Suprapubic skin (tissue), 4 donors: Measurements from ENCODE around the gene SCML2. TPM values are rescaled to one million over a fixed set of nuclear protein-coding genes. Genes with fewer than 3 reads are reported as not detected.

Experiments
- DNase-seq, 2 donors: peaks; one replicate each; pipeline ENCODE4 v3.0.0-alpha.2; 2019; ENCODE audit warnings: low spot score in 2 of 2
- H3K27ac ChIP-seq: fragments of 200-600 bp; sonication (generic); one replicate; pipeline ENCODE4 v1.5.1; 2019
- H3K27me3 ChIP-seq: fragments of 200-600 bp; sonication (generic); one replicate; pipeline ENCODE4 v1.5.1; 2019
- H3K36me3 ChIP-seq: fragments of 200-600 bp; sonication (generic); one replicate; pipeline ENCODE4 v1.5.1; 2019
- H3K4me1 ChIP-seq: fragments of 200-600 bp; sonication (generic); one replicate; pipeline ENCODE4 v1.5.1; 2019
- H3K4me3 ChIP-seq: fragments of 200-600 bp; sonication (generic); one replicate; pipeline ENCODE4 v1.5.1; 2019; ENCODE audit warnings: mild to moderate bottlenecking
- H3K9me3 ChIP-seq: fragments of 200-600 bp; sonication (generic); one replicate; pipeline ENCODE4 v1.5.1; 2019
- EP300 ChIP-seq: sonication (generic); formaldehyde crosslinking; IDR thresholded peaks from one replicate; pipeline ENCODE4 v1.6.1; 2017; ENCODE audit warnings: antibody characterized with exemption
- POLR2A ChIP-seq, 2 donors: fragments of 450-650 bp; IDR thresholded peaks; one replicate each; pipeline ENCODE4 v1.6.1; 2017; ENCODE audit warnings: antibody characterized with exemption in 2 of 2, mild to moderate bottlenecking in 2 of 2, moderate library complexity in 2 of 2
- POLR2AphosphoS5 ChIP-seq, 3 donors: sonication (generic); formaldehyde crosslinking; IDR thresholded peaks; one replicate each; pipeline ENCODE4 v1.6.1; 2017; ENCODE audit warnings: antibody characterized with exemption in 3 of 3
- WGBS: methylation state at CpG from one replicate; pipeline ENCODE4 v1.1.5; 2018; 5-methylcytosine and 5-hydroxymethylcytosine counted together
- total RNA-seq, 4 donors: library from RNA; depleted of rRNA; stranded (reverse); fragments of >200 nt; gene quantifications; one replicate each; pipeline ENCODE4 v1.1.0, GENCODE V29; 2016
- TF ChIP-seq, protein P1 (sequence below), 2 donors: fragments of 200-600 bp in 1 of 2; fragments of 450-650 bp in 1 of 2; sonication (generic) in 1 of 2; IDR thresholded peaks; one replicate each; pipeline ENCODE4 v1.5.1; 2016 to 2019; ENCODE audit warnings: antibody characterized with exemption in 2 of 2, mild to moderate bottlenecking in 1 of 2, moderate library complexity in 1 of 2

SCML2 gene
- total RNA-seq, 4 donors from 2014 or later = 1.1 to 3.7 (median 2.2) TPM

DNA sequence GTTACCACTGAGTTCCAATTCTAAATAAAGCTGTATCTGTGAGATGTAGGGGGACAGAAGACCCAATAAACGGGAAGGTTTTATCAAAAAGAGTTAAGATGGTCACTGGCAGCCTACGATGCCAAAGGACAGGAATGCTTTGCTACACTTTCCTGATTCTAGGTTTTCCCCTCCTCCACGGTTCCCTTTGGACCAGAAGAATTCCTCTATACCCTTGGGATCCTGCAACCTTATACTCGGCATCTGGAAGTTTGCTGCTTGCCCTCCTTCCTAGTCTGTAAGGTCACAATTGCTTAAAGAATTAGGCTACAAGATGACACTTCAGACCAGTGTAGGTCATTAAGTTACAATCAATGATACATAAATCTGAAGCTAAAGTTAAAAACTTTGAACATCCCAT, 64.3 kb downstream of the SCML2 start:
- H3K9me3 ChIP-seq = no peaks in the 10 kb centered on the region
- 59% methylated on average over 4 of the region's 4 CpGs for WGBS

GRCh38 chrX:18288716-18289115, 65.8 kb downstream of the SCML2 start:
- WGBS = 51% methylated on average over 3 of the region's 3 CpGs

More for the DNA sequence above, 64.3 kb downstream of the SCML2 start:
- H3K27ac ChIP-seq = no peak overlapping the region
- DNase-seq = no peak
- no peak overlapping the region for H3K4me3 ChIP-seq
- H3K27me3 ChIP-seq = no peaks in the 10 kb centered on the region
- H3K36me3 ChIP-seq = no peaks in the 10 kb centered on the region
- TF ChIP-seq POLR2AphosphoS5 (IDR thresholded peaks at IDR 0.05) (no peak), EP300 (no peak), POLR2A (IDR thresholded peaks at IDR 0.05) (no peak)
- TF ChIP-seq, protein P1, sequence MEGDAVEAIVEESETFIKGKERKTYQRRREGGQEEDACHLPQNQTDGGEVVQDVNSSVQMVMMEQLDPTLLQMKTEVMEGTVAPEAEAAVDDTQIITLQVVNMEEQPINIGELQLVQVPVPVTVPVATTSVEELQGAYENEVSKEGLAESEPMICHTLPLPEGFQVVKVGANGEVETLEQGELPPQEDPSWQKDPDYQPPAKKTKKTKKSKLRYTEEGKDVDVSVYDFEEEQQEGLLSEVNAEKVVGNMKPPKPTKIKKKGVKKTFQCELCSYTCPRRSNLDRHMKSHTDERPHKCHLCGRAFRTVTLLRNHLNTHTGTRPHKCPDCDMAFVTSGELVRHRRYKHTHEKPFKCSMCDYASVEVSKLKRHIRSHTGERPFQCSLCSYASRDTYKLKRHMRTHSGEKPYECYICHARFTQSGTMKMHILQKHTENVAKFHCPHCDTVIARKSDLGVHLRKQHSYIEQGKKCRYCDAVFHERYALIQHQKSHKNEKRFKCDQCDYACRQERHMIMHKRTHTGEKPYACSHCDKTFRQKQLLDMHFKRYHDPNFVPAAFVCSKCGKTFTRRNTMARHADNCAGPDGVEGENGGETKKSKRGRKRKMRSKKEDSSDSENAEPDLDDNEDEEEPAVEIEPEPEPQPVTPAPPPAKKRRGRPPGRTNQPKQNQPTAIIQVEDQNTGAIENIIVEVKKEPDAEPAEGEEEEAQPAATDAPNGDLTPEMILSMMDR (IDR thresholded peaks at IDR 0.05) = no peak
- H3K4me1 ChIP-seq = no peaks in the 10 kb centered on the region

DNA sequence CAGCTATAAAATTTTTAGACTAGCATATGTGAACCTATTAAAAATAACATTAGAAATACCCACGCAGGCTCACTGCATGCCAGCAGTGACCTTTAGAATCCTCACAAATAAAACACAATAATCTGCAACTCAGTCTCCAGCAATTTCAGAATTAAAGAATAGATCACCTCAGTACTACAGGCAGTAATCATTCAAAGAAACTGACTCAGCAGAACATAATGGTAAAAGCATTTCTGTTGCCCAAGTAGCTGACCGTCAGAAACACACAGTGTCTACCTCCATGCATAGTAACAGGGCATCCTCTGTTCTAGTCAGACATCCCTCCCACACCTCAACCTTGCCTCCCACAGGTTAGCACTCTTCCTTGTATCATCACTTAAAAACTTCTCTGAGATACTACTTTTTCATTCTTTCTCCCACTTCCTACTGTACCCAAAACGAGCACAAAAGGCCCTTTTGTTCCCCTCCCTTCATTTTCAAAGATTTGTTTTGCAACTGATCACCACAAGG, 68.1 kb downstream of the SCML2 start:
- H3K27ac ChIP-seq = no peak overlapping the region
- no peaks in the 10 kb centered on the region for H3K4me1 ChIP-seq
- no peak for DNase-seq
- no peak overlapping the region for H3K4me3 ChIP-seq
- 65% methylated on average over 3 of the region's 3 CpGs for WGBS
- no peaks in the 10 kb centered on the region for H3K27me3 ChIP-seq
- H3K36me3 ChIP-seq = no peaks in the 10 kb centered on the region
- H3K9me3 ChIP-seq = no peaks in the 10 kb centered on the region
- TF ChIP-seq, protein P1 (IDR thresholded peaks at IDR 0.05) = no peak
- TF ChIP-seq POLR2A (IDR thresholded peaks at IDR 0.05) (no peak), EP300 (no peak), POLR2AphosphoS5 (IDR thresholded peaks at IDR 0.05) (no peak)

More at GRCh38 chrX:18288716-18289115, 65.8 kb downstream of the SCML2 start:
- Histone ChIP-seq H3K4me1 (no peaks in the 10 kb centered on the region), H3K9me3 (no peaks in the 10 kb centered on the region), H3K4me3 (no peak overlapping the region), H3K36me3 (no peaks in the 10 kb centered on the region), H3K27me3 (no peaks in the 10 kb centered on the region), H3K27ac (no peak overlapping the region)
- no peak for DNase-seq
- TF ChIP-seq POLR2A (IDR thresholded peaks at IDR 0.05) (no peak), POLR2AphosphoS5 (IDR thresholded peaks at IDR 0.05) (no peak), EP300 (no peak)
- TF ChIP-seq, protein P1 (IDR thresholded peaks at IDR 0.05) = no peak

- DNase-seq = no peak
- no peak overlapping the region for H3K27ac ChIP-seq
- TF ChIP-seq POLR2AphosphoS5 (IDR thresholded peaks at IDR 0.05) (no peak), POLR2A (IDR thresholded peaks at IDR 0.05) (no peak), EP300 (no peak)
- TF ChIP-seq, protein P1 (IDR thresholded peaks at IDR 0.05) = no peak
- H3K9me3 ChIP-seq = no peaks in the 10 kb centered on the region
- no peaks in the 10 kb centered on the region for H3K36me3 ChIP-seq
- no peak overlapping the region for H3K4me3 ChIP-seq
- WGBS = 85% methylated on average over 4 of the region's 4 CpGs
- no peaks in the 10 kb centered on the region for H3K27me3 ChIP-seq
- no peaks in the 10 kb centered on the region for H3K4me1 ChIP-seq
These were observed 76.0 kb downstream of the SCML2 start for GRCh38 chrX:18278449-18278848.

DNA sequence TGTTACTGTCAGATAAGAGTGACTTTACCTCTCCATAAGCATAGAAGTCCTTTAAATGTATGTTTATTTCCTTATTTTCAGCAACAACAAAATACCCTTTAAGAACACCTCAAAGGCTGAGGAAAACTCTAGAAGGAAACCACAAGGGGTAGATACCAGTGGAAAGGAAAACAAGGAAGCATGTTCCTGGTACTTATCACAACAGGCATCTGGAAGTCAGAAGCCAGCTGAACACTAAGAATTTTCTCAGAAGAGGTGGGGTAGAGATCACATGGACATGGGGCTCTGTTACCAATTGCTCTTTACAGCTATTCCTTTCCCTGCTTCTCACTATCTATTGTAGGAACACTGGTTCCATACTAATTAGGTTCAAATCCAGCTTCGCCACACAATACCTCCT, 82.3 kb downstream of the SCML2 start:
- TF ChIP-seq POLR2AphosphoS5 (IDR thresholded peaks at IDR 0.05) = no peak
- no peak for TF ChIP-seq POLR2A (IDR thresholded peaks at IDR 0.05)
- TF ChIP-seq EP300 = no peak
- TF ChIP-seq, protein P1 (IDR thresholded peaks at IDR 0.05) = no peak
- Histone ChIP-seq H3K27me3 (no peaks in the 10 kb centered on the region), H3K9me3 (no peaks in the 10 kb centered on the region), H3K27ac (no peak overlapping the region), H3K4me3 (no peak overlapping the region), H3K4me1 (no peaks in the 10 kb centered on the region), H3K36me3 (no peaks in the 10 kb centered on the region)
- no peak for DNase-seq
- 87% methylated on average over 1 of the region's 1 CpG for WGBS
